Measurements from ENCODE around the gene CREB3L2.

The CREB3L2 gene

DNA sequence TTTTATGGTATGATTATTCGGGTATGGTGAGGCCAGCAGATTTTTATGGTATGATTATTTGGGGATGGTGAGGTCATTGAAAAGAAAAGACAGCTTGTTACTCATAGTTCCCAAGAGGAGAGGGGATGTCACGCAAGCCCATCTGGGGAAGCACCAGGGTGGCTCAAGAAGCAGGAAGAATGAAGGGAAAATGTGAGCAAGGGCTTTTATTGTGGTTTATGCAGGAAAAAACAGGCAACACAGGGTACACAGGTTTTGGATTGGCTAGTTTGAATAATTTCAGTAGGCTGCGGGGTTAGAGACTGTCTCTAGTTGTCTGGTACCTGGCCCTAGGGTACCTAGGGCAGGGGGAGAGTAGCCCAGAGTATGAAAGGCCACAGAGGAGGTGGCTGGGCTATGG, 128.4 kb downstream of the CREB3L2 start:
- DNase-seq (ENCODE audit: low spot score), result no peak

DNA sequence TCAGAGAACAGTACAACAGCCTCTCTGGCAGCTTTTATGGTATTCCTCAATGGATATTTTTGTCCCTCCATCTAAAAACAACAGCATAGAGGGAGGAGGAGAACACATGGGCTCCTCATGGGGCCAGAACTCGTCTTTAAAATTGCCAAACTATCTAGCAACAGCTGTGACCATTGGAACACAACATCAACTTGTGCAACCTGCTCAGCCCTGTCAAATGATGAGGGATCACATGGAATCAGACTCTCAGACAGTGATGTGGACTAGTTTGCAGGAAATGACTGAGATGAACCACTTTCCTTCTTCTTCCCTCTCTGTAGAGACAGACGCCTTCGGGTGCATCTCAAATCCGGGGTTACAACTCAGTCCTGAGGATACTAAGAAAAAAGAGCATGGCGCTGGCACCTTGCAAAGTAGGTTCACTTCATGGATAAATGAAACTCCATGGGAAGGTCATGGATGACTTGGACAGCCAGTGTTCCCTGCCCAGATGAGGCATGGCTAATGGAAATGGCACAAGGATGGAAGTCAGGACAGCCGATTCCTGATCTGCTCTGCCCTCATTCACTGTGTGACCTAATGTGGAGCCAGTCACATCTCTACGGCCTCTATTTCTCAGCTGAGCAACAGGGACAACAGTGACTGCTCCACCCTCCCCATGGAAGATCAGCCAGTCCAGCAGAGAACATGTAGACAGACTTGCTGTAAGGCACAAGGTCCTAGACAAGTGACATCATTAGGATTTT, 130.5 kb downstream of the CREB3L2 start:
- DNase-seq (ENCODE audit: low spot score), result no peak

DNA sequence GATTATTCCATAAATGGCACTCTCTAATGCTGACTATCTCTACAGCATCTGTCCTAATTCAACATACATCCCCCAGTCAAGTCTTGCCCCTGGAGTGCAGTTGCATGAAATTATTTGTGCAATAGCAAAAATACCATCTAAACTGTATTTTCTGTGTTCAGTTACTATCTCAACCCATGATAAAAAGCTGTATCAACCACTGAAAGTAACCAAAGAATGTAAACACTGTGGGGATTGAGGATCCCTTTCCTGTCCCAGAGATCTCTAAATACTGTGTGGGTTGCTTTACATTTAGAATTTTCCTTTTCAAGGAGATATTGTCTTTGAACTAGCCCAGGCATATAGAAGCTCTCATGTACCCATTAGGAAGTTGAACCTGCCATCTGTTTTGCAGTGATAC, 131.2 kb downstream of the CREB3L2 start:
- no peak for DNase-seq (ENCODE audit: low spot score)

DNA sequence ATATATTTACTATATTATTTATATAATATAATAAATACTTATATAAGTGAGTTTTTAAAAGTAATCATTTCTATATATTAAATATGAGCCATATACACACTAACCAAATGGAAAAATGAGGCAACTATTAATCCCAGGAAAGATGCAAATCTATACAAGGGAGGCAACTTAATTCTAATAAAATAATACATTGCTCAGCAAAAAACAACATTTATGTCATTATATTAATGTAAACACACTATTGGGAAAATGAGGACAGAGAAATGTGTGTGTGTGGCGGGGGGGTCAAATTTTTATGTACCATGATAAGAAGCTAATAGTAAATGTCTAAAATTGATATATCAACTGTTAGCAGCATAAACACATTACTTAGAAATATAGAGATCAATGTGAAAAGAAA, 131.8 kb downstream of the CREB3L2 start:
- no peak for DNase-seq (ENCODE audit: low spot score)

DNA sequence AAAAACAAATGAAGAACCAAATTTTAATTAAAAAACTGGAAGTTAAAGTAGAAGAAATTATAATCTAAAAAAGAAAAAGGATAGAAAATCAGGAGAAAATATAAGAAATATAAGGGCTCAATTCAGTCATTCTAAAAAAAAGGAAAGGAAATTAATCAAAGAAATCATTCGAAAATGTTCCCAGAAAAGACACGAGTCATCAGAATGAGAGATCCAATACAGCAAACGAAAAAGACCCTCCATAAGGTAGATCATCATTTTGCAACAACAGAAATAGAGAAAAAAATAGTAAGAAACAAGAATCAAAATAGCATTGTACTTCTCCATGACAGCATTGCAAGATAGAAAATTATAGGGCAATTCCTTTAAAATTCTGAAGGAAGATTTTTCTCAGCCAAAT, 132.6 kb downstream of the CREB3L2 start:
- DNase-seq (ENCODE audit: low spot score), result no peak

DNA sequence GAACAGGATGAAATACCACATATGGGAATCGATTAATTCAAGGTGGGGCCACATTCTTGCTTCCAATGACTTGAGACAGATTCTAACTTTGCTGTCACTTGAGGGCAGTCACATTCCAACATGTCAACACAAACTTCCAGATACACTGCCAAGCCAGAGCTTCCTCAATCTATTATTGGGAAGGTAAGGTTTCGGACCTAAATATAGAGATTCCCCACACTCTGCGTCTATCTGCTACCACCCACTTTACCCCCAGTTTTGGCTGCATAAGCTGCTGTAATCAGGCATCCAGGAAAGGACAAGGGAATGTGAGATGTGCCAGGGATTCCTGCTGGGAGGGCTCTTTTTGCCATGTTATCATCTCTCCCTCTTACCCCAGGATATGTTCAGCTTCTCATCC, 134.6 kb downstream of the CREB3L2 start:
- DNase-seq (ENCODE audit: low spot score), result no peak

DNA sequence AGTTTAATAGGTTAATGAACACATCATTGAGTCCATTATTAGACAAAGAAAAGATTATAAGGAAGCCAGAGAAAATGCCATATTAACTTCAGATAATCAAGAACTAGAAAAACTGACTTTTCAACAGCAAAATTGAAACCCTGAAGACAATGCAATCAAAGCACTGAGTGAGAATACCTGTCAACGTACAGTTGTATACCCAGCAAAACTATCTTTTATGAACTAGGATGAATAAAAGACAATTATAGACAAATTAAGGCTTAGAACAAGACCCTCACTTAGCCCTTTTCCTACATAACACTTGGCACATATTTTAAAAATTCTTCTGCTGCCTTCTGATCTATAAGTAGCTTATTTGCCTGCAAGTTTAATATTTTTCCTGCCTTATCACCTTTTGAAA, 136.1 kb downstream of the CREB3L2 start:
- no peak for DNase-seq (ENCODE audit: low spot score)

DNA sequence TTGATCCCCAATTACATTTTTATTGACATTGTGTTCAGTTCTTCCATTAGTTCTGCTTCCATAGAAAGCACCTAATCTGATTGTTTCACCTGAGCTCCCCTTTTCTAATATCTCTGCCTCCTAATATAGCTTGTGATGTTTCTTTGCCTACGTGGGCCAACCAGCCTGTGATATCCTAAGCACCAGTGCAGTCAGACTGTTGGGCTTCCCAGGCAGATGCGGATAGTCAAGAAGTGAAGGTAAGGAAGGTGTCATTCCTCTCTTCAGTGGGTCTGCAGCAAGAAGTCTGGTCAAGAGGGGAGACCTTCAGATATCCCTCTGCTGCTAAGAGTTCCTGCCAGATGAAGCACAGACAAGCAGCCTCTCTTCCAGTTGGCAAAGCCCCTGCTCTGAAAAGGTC, 138.9 kb downstream of the CREB3L2 start:
- no peak for DNase-seq (ENCODE audit: low spot score)

DNA sequence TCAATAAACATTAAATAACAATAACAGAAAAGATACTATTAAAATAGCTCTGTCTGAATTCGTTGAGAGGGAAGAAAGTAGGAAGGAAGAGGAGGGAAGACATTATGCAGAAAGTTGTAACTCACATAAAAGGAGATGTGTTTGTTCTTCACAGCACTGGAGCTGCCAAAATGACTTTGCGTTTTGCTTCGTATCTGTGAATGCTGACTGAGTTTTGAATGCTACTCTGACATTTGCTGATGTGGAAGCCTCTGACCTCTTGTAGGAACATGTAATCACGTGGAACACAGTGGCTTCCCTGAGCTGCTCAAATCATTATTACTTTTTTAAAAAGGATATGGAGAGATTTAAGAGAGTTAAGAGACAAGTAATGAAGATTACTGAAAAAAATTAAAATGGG, 139.5 kb downstream of the CREB3L2 start:
- DNase-seq (ENCODE audit: low spot score), result no peak

DNA sequence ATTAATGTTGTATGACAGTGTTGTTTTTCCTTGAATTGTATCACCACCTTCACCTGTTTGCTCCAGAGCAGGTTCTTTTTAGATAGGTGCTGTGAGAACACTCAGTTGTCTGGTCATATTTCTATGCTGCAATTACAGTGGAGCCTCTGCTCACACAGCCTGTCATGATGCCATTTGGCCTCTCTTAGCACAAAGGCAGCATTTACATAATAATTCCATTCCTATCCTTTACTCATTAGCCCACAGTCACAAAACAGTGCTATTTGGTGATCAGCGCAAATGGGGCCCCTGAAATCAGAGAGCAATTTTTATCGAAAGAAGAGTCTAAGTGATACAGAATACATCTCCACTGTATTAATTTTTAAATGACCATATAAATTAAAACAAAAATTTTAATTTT, 141.3 kb downstream of the CREB3L2 start:
- no peak for DNase-seq (ENCODE audit: low spot score)

DNA sequence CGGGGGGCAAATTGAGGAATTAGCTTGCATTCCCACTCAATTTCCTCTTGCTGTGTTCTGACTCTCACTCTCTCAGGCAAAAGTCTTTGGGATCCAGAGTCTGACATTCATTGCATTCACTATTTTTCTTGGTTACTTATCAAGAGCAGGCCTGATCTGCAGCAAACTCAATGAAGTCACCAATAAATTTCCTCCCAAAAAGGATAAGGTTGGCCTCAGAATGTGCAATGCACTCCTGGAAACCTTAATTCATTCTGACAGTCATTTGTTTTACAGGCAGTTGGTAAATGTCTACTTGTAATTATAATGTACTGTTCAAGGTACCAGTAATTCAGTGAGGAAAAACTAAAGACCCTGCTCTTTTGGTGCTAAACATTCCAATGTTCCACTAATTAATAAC, 148.8 kb downstream of the CREB3L2 start:
- DNase-seq (ENCODE audit: low spot score), result no peak

DNA sequence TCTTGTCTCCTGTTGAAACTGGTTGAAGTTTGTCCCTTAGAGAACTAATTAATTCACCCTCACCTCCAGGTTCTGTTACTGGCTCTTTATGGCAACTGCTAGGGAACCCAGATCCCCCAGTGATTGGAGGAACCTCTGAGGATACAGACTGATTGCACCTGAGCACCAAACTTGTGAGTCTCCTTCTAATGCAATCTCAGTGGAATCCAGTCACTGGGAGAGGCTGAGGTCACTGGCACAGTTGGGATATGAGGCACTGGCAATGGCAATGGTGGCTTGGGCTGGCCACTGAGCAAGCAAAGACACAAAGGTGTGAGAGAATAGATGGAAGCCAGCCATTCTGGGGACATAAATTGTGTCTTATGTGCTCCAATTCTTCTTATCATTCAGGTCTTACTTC, 149.8 kb downstream of the CREB3L2 start:
- DNase-seq (ENCODE audit: low spot score), result no peak

DNA sequence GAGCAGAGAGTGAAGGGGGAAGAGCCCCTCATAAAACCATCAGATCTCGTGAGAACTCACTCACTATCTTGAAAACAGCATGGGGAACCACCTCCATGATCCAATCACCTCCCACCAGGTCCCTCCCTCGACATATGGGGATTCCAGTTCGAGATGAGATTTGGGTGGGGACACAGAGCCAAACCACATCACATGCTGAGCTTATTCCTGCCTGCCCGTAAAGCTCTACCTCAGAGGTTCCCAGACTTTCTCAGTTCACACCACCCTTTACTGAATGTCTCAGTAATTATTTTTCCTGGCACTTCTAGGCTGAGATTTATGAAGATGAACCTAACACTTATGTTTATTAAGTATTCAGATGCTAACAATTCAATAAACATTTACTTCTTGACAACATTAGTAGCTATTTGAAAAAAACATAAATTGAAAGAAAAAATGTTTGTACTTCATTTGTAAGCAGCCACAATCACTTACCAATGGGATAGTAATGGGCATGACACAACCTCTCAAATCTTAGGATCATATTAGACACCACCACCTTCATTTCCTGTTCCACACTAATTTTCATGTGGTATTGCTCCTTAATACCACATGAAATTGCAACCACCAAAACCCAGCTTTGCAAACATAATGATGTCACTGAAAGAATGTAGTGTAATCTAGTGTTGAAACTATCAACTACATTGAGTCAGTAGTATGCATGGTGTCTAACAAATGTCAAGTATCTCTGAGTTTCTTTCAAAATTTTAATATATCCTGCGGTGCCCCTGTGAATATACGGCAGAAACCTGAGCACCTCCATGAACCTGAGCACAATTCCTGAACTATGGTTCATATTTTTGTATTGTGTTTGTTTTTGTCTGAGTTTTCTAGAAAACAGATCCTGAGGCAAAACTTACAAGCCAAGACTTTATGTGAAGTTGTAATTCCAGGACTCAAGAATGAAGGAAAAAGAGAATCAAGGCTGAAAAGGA, 150.6 kb downstream of the CREB3L2 start:
- no peak for DNase-seq (ENCODE audit: low spot score)

DNA sequence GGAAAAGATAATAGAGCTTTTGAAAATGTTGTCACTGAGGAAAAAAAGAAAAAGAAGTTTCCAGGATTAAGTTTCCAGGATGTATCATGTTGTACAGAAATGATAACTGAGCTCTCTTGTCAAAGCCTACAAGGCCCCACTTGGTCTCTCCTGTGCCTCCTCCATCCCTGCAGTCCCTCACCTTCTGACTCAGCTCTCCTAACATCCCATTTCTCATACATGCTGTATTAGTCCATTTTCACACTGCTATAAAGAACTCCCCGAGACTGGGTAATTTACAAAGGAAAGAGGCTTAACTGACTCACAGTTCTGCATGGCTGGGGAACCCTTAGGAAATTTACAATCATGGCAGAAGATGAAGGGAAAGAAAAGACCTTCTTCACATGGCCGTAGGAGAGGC, 151.3 kb downstream of the CREB3L2 start:
- no peak for DNase-seq (ENCODE audit: low spot score)

DNA sequence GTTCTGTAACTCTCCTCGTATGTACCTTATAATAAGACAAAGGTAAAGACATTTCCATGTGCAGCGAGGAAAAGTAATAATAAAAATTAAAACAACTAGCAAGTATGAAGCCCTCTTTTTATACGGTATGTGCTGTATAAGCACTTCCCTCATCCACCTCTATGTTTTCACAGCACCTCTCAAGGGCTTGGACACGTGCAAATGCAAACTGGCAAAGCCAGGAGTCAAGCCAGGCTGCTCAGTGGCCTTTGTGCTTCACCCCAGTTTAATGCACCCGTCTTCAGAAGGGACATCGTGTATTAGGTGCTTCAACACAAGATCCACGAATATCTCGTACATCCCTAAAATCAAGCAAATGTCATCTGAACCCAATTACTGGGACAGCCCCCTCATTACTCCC, 153.8 kb downstream of the CREB3L2 start:
- DNase-seq (ENCODE audit: low spot score), result peak; percentile 24

DNA sequence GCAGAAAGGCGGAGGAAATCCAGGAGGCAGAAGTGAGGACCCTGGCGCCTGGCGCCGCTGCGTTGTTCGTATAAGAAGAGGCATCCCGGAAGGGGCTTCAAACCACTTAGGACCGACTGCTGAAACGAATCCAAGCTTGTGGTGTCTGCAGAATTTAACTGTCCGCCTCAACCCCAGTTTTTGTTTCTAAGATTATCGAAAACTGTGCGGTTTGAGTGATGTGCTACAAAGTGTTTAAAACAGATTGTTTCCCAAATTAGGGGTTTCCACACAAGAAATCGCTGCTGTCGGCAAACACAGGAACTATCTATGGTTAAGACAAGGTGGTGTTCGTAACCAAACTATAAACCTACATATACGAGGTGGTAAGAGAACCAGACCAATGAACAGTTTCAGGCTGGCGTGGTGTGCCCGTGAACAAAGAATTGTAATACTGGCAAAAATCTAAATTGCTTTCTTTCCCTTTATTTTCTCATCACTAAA, 154.3 kb downstream of the CREB3L2 start:
- peak; percentile 28 for DNase-seq (ENCODE audit: low spot score)

DNA sequence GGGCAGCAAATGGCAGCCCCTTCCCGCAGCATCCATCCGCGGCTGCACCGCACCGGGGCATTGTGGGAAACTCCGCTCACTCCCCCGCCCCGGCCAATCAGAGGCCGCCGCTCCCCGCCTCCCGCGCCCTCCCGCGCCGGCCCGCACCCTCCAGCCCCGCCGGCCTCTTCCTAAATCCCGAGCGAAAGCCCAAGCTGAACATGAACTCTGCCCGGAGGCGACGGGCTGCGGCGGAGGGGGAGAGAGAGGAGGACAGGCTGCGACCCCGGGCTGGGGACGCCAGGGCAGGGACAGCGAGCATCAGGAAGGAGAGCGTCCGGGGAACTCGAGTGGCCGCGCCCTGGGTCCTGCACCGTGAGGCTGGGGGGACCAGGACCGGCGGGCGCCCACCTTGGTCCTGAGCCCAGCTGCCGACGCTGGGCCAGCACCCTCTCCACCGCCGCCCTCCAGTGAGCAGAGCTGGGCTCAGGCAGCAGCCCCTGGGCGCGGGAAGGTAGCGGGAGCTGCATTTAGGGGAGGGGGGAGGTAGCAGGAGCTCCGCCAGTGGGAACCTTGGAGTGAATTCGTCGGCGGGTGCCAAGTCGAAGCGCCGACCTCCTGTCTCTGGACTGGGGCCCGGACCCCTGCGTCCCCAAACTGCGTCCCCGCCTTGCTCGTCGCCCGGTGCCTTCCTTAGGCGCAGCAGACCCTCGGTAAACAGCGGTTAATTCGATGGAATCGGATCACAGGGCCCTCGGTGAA, 154.9 kb downstream of the CREB3L2 start, which contains the start of gene DGKI:
Gene DGKI, minus strand, starts transcription at position 148 of the 741 bp plus-strand sequence.
- DNase-seq (ENCODE audit: low spot score), result peak; percentile 76

DNA sequence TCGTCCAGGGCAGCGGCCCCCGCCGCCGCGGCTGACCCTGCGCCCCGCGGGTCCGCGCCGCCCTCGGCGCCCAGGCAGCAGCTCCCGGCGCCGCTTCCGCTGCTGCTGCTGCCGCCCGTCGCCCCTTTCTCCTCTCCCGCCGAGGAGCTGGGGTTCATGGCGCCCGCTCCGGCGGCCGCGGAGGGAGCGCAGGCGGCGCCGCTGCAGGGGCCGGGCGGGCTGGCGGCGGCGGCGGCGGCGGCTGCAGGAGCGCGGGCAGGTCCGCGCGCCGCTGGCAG, 155.4 kb downstream of the CREB3L2 start:
- no peak for DNase-seq (ENCODE audit: low spot score)

DNA sequence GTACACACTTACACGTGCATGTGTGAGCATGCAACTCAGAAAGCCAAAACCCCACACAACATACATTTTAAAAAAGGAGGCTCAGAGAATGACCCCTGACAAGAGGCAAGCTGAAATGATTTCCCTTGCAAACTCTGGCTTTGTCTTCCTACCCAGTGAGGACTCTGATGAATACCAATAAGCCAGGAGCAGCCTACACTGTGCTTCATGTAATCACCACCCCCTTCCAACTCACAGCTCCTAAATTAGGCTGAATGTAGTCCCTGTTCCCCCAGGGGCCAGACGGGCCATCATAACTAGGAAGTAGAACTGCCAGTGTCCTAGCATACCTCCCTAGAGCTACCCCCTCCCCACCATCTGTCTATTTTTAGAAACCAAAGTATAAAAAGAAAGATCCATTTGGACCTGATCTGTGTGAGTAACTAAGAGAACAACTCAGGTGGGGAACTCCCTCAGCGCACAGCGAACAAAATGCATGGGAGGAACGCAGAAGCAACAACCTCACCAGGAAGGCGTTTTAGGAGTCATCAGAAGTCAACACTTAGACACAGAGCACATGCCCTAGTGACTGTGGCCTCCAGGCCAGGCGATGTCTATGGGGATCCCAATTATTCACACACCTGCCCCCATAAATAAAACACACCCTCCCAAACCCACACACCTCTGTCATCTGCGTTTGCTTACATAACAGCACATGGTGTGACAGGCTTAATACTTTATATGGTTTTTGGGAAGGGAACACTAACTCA, 157.0 kb downstream of the CREB3L2 start:
- no peak for DNase-seq (ENCODE audit: low spot score)

DNA sequence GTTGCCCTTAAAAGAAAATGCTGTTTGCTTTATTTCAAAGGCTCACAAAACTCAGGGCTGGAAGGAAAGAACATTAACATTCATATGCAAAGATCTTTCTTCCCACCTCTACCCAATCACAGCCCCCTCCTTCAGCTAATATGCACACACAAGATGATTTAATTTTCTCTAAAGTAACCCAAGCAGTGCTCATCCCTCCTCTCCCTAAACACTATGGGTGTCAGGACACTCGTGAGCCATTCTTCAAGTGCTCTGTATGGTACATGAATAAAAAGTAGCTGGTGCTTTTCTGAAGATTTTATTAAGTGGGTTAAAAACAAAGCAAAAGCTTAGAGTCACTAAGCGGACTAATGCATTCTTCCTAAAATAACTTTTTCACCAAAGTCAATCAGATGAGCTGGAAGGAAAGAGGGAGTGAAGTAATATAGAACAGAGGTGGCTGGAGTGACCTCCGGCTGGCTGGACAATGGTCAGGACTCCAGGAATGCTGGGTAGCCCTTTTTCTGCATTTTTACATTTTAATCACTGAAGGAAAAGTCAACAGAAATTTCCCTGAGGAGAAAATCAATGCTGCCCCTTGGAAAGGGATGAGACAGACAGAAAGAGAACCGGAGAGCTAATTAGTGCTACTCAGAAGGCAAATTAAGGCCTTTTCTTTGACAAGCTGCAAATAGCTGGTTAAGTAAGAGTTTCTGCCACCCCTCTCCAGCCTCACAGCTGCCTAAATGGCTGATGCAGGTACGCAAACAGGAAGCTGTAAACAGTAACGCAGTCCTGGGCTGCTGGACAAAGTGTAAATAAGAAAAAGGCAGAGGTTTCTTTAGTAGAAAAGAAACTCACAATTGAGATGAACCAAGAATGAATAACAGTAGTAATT, 161.7 kb downstream of the CREB3L2 start:
- DNase-seq (ENCODE audit: low spot score), result no peak
